Activated naive CD8-positive, alpha-beta T cell (primary cell): ENCODE results near the gene HERC4.
A peak's percentile ranks its signal among the peaks of the same experiment; 100 is the strongest.
"Not testable (repeated sequence)": the region's sequence is repeated elsewhere in the genome, so short reads cannot be mapped to it uniquely, and the experiment has no call there.

Experiments
- H3K27ac Mint-ChIP-seq: one replicate; pipeline ENCODE4 v1.8.0; 2021; ENCODE audit warnings: mixed read lengths
- H3K27me3 Mint-ChIP-seq: one replicate; pipeline ENCODE4 v1.8.0; 2021; ENCODE audit warnings: mixed read lengths
- H3K36me3 Mint-ChIP-seq: one replicate; pipeline ENCODE4 v1.8.0; 2021; ENCODE audit warnings: mixed read lengths
- H3K4me1 Mint-ChIP-seq: one replicate; pipeline ENCODE4 v1.8.0; 2021; ENCODE audit warnings: low read depth, mixed read lengths
- H3K4me3 Mint-ChIP-seq: one replicate; pipeline ENCODE4 v1.8.0; 2021; ENCODE audit warnings: mild to moderate bottlenecking, mixed read lengths
- H3K9me3 Mint-ChIP-seq: one replicate; pipeline ENCODE4 v1.8.0; 2021; ENCODE audit warnings: low read depth, mixed read lengths

The HERC4 gene

DNA sequence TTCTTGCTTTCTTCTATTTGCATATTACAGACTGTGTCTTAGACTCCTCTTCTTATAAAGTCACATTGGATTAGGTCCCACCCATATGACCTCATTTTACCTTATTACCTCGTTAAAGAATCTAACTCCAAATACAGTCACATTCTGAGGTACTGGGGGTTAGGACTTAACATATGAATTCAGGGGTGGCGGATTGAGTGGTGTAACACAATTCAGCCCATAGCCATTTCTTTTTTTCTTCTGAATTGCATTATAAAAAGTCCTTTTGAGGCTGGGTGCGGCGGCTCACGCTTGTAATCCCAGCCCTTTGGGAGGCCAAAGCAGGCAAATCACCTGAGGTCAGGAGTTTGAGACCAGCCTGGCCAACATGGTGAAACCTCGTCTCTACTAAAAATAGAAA is 6.8 kb upstream of the HERC4 start:
- H3K27me3 Mint-ChIP-seq, result peaks cover 5% of the 10 kb centered on the region
- no peak overlapping the region for H3K27ac Mint-ChIP-seq
- H3K36me3 Mint-ChIP-seq, result no peaks in the 10 kb centered on the region
- no peaks in the 10 kb centered on the region for H3K4me1 Mint-ChIP-seq
- H3K4me3 Mint-ChIP-seq, result no peak overlapping the region
- H3K9me3 Mint-ChIP-seq, result no peaks in the 10 kb centered on the region

DNA sequence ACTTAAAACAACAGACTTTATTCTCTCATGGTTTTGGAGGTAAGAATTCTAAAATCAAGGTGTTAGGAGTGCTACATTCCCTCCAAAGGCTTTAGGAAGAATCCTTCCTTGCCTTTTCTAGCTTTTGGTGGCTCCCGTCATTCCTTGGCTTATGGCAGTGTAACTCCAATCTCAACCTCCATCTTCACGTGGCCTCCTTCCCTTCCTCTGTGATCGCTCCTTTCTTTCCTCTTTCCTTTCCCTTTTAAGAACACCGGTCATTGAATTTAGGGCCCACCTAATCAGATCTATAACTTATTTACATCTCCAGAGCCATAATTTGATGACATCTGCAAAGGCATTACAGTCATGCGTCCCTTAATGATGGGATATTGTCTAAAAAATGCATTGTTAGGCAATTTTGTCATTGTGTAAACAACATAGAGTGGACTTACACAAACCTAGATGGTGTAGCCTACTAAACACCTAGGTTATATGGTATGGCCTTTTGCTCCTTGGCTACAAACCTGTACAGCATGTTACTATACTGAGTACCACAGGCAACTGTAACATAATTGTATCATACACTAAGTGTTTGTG is 5.9 kb upstream of the HERC4 start:
- Mint-ChIP-seq H3K27ac (no peak overlapping the region), H3K36me3 (no peaks in the 10 kb centered on the region), H3K4me3 (no peak overlapping the region), H3K9me3 (no peaks in the 10 kb centered on the region), H3K27me3 (peaks cover 5% of the 10 kb centered on the region), H3K4me1 (peaks cover 2% of the 10 kb centered on the region)

DNA sequence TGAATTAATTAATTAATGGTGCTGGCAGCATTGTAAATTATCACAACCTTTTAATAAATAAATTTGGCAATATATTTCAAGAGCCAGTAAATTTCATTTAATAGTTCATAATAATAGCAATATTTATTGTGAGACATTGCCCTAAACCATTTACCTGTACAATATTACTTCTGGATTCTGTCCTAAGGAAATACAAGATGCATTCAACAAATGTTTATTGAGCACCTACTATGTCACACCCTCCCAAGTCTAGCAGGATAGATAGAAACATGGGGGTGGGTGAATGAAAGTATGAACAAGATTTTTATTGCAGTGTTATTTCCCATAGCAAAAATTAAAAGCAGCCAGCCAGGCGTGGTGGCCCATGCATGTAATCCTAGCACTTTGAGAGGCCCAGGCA is 4.4 kb upstream of the HERC4 start:
- H3K9me3 Mint-ChIP-seq, result no peaks in the 10 kb centered on the region
- no peaks in the 10 kb centered on the region for H3K36me3 Mint-ChIP-seq
- peaks cover 5% of the 10 kb centered on the region for H3K27me3 Mint-ChIP-seq
- H3K27ac Mint-ChIP-seq, result no peak overlapping the region
- H3K4me3 Mint-ChIP-seq, result no peak overlapping the region
- peaks cover 7% of the 10 kb centered on the region for H3K4me1 Mint-ChIP-seq

DNA sequence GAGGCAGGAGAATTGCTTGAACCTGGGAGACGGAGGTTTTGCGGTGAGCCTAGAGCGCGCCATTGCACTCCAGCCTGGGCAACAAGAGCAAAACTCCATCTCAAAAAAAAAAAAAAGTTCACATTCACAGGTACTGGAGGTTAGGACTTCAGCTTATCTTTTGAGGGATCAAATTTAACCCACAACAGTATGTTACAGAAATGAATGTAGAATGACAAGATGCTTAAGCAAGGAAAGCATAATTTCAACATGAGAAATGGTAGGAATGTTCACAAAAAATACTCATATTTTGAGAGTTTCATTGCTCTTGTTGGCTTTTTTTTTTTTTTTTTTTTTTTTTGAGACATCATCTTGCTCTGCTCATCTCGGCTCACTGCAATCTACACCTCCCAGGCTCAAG is 1.9 kb upstream of the HERC4 start:
- H3K36me3 Mint-ChIP-seq, result no peaks in the 10 kb centered on the region
- H3K27me3 Mint-ChIP-seq, result peaks cover 1% of the 10 kb centered on the region
- peaks cover 25% of the 10 kb centered on the region for H3K4me1 Mint-ChIP-seq
- H3K27ac Mint-ChIP-seq, result no peak overlapping the region
- H3K9me3 Mint-ChIP-seq, result no peaks in the 10 kb centered on the region
- no peak overlapping the region for H3K4me3 Mint-ChIP-seq

DNA sequence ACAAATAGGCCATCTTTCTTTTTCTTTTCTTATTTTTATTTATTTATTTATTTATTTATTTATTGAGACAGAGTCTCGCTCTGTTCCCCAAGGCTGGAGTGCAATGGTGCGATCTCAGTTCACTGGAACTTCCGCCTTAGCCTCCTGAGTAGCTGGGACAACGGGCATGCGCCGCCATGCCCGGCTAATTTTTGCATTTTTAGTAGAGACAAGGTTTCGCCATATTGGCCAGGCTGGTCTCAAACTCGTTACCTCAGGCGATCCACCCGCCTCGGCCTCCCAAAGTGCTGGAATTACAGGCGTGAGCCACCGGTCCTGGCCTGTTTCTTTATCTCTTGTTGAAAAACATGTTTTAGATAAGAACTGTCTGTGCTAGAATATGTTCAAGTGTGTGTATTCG is 998 bp upstream of the HERC4 start:
- H3K4me1 Mint-ChIP-seq, result peaks cover 35% of the 10 kb centered on the region
- H3K4me3 Mint-ChIP-seq, H3K27me3 Mint-ChIP-seq, H3K36me3 Mint-ChIP-seq, H3K27ac Mint-ChIP-seq, H3K9me3 Mint-ChIP-seq: not testable (repeated sequence)

DNA sequence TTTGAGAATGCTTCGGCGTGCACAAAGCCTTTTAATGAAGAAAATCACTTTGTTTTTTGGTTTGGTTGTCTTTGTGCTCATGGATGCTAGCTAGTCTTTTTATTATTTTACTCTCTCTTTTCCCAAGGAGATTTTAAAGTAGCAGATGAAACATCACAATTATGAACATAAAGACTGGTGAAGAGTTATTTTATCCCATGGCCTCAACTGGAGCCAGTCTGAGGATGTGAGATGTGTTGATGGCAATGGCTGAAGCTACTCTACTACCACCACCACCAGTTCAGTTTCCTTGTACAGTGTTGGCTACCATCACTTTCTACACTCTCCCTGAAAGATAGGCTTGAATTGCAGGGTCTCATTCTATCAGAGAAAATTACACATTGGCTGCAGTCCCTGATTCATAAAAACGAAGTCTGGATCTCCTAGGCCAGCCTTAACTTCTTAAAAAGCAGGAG is 494 bp upstream of the HERC4 start:
- Mint-ChIP-seq H3K4me3 (peak overlapping the region; percentile 80), H3K9me3 (no peaks in the 10 kb centered on the region)

DNA sequence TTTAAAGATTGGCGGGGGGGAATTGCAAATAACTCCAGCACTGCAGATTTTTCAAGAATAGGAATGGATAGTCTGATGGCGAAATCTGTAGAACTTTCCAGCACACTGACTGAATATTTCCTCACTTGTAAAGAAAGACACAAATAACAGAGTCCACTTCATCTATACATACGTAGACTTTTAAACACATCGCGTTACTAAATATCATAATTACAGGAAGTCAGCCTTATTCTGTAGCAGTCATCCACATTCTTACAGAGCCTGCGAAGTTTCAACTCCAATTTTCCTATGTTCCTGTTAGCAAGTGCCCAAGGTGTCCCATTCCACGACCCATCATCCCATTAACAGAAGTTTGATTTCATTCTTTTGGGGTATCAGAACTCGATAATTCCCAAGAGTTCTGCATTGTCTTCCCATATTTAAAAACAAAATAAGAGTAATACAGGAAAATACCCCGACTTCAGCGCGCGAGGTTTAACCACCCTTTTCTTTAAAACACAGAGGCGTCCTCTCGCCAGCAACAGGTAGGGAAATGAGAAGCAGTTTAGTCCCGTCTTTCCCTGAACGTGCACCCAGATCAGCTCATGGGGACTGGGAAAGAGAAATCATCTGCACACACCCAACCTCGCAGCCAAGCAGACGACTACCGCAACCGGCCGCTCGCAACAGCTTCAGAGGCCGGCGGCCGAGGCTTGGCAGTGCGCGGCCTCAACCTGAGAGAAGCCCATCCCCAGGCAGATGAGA is 880 bp downstream of the HERC4 start:
- Mint-ChIP-seq H3K4me1 (peaks cover 45% of the 10 kb centered on the region), H3K9me3 (no peaks in the 10 kb centered on the region), H3K27ac (peak overlapping the region; percentile 86), H3K4me3 (peak overlapping the region; percentile 97), H3K36me3 (no peaks in the 10 kb centered on the region), H3K27me3 (no peaks in the 10 kb centered on the region)

More for the DNA sequence above, 494 bp upstream of the HERC4 start:
- Mint-ChIP-seq H3K27me3 (no peaks in the 10 kb centered on the region), H3K36me3 (no peaks in the 10 kb centered on the region), H3K4me1 (peaks cover 40% of the 10 kb centered on the region), H3K27ac (peak overlapping the region; percentile 90)

DNA sequence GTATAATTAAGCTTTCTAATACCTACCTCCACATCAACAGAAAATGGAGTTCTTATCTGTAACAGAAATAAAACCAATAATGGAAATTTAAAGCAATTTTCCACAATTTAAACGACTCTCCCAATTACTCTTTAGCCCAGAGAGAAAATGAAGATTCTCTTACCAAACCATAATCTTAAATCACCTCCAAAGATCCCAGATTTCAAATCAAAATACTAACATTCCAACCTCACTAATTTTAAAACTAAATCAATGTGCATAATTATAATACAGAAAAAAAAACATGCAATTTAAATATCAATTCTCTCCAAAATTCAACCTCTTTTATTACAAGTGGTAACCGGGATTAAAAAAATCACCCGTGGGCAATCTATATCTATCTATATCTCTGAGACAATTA is 1.5 kb downstream of the HERC4 start:
- Mint-ChIP-seq H3K27me3 (no peaks in the 10 kb centered on the region), H3K4me3 (peak overlapping the region; percentile 97), H3K27ac (peak overlapping the region; percentile 86), H3K36me3 (no peaks in the 10 kb centered on the region), H3K4me1 (peaks cover 50% of the 10 kb centered on the region), H3K9me3 (no peaks in the 10 kb centered on the region)

DNA sequence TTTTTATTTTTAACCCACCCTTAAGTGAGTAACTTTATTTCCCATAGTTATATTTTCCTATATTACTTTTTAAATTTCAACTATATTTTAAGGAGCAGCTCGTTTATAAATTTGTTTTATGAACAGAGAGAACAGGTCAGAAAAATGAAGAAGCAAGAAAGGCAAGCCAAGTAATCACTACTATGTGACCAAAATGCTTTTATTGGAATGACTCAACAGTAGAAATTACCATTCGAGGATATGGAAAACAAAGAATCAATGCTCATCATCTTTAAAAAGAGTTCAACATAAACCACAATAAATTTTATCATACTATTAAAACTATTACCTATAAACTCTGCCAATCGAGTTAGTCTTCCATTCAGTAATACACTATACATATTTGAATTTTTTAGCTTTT is 7.6 kb downstream of the HERC4 start:
- H3K4me3 Mint-ChIP-seq, result no peak overlapping the region
- peak overlapping the region; percentile 34 for H3K27ac Mint-ChIP-seq
- H3K4me1 Mint-ChIP-seq, result peaks cover 45% of the 10 kb centered on the region
- H3K27me3 Mint-ChIP-seq, result no peaks in the 10 kb centered on the region
- H3K36me3 Mint-ChIP-seq, result peaks cover 3% of the 10 kb centered on the region
- no peaks in the 10 kb centered on the region for H3K9me3 Mint-ChIP-seq

DNA sequence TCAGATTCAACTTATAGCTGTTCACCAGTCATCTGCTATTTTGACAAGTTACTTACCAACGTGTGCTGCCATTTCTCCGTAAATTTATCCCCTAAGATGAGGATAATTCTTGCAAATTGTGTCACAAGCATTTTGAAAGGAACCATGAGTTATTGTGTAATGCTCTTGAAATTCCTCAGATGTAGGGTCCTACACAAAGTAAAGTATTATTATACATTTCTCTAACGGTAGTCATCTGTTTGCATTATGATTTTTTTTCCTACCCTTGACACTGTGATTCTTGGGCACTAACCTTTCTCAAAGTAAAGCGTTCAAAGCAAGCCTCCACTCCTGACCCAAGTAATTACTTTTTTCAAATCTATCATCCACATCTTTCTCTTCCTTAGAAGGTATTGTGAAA is 8.1 kb downstream of the HERC4 start:
- Mint-ChIP-seq H3K4me1 (peaks cover 41% of the 10 kb centered on the region), H3K4me3 (no peak overlapping the region), H3K27me3 (no peaks in the 10 kb centered on the region), H3K27ac (peak overlapping the region; percentile 34), H3K9me3 (no peaks in the 10 kb centered on the region), H3K36me3 (peaks cover 3% of the 10 kb centered on the region)

DNA sequence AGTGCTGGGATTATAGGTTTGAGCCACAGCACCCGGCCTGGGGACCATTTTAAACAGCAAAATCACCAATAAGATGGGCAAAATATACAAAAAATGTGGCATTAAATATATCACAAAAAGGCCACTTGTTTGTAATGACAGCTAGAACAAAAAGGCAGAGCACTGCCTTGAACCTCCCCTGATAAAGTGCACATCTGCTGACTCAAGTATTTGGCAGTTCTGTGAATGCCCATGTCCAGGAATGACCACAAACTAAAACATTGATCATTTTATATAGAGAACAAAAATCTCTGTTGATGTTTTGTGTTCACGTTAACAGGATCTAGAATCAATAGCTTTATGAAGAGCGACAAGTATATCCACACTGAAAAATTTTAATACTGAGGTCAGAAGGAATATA is 21.5 kb downstream of the HERC4 start:
- peaks cover 46% of the 10 kb centered on the region for H3K4me1 Mint-ChIP-seq
- H3K9me3 Mint-ChIP-seq, result no peaks in the 10 kb centered on the region
- H3K36me3 Mint-ChIP-seq, result peaks cover 7% of the 10 kb centered on the region
- H3K27ac Mint-ChIP-seq, result no peak overlapping the region
- no peaks in the 10 kb centered on the region for H3K27me3 Mint-ChIP-seq
- H3K4me3 Mint-ChIP-seq, result no peak overlapping the region

DNA sequence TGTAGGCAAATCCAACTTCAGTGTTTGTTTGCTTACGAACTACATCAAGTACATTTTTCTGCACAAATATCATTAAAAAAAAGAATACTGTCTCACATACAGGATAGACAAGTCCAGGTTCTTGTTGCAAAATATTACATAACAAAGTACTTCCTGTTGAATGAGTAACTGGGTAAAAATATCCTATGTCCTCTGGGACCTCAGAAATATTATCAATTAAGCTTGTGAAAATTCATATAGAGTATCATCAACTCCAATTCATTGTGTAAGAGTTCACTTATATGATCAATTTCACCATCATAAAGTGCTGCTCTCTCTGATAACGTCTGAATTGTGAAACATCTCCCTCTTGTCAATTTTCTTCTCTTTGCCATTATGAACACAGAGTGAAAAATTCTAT is 22.6 kb downstream of the HERC4 start:
- Mint-ChIP-seq H3K4me3 (no peak overlapping the region), H3K4me1 (peaks cover 49% of the 10 kb centered on the region), H3K9me3 (no peaks in the 10 kb centered on the region), H3K36me3 (peaks cover 7% of the 10 kb centered on the region), H3K27me3 (no peaks in the 10 kb centered on the region), H3K27ac (no peak overlapping the region)

DNA sequence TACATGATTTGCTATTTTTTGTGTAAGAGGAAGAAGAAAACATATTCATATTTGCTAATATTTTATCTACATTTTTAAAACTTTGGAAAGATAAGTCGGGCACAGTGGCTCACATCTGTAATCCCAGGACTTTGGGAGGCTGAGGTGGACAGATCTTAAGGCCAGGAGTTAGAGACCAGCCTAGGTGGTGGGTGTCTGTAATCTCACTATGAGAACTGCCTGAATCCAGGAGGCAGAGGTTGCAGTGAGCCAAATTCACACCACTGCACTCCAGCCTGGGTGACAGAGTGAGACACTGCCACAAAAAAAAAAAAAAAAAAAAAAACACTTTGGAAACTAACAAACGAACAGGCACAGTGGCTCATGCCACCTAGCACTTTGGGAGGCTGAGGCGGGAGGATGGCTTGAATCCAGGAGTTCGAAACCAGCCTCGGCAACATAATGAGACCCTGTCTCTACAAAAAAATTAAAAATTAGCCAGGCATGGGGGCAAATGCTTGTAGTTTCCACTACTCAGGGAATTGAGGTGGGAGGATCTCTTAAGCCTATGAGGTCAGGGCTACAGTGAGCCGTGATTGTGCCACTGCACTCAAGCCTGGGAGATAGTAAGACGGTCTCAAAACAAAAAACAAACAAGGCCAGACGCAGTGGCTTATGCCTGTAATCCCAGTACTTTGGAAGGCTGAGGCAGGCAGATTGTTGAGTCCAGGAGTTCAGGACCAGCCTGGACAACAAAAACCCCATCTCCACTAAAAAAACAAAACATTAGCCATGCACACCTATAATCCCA is 25.6 kb downstream of the HERC4 start:
- Mint-ChIP-seq H3K4me1 (peaks cover 60% of the 10 kb centered on the region), H3K27me3 (no peaks in the 10 kb centered on the region), H3K9me3 (no peaks in the 10 kb centered on the region), H3K27ac (peak overlapping the region; percentile 22), H3K36me3 (peaks cover 3% of the 10 kb centered on the region), H3K4me3 (no peak overlapping the region)

DNA sequence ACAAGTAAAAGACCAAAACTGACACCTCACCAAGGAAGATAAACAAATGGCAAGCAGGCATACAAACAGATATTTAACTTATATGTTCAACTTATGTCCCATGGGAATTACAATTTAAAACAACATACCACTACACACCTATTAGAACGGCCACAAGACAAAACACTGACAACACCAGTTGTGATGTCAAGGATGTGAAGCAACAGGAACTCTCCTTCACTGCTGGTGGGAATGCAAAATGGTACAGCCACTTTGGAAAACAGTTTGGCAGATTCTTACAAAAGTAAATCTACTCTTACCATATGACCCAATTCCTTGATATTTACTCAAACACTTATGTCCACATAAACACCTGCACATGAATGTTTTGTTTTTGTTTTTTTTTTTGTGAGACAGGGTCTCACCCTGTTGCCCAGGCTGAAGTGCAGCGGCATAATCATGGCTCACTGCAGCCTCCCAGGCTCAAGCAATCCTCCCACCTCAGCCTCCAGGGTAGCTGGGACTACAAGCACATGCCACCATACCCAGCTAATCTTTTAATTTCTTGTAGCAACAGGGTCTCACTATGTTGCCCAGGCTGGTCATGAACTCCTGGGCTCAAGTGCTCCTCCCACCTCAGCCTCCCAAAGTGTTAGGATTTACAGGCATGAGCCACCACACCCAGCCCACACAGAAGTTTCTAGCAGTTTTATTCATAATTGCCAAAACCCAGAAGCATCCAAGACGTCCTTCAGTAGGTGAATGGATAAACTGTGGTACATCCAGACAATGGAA is 27.3 kb downstream of the HERC4 start:
- peaks cover 59% of the 10 kb centered on the region for H3K4me1 Mint-ChIP-seq
- H3K4me3 Mint-ChIP-seq, result no peak overlapping the region
- no peaks in the 10 kb centered on the region for H3K27me3 Mint-ChIP-seq
- H3K9me3 Mint-ChIP-seq, result no peaks in the 10 kb centered on the region
- H3K27ac Mint-ChIP-seq, result no peak overlapping the region
- peaks cover 3% of the 10 kb centered on the region for H3K36me3 Mint-ChIP-seq

DNA sequence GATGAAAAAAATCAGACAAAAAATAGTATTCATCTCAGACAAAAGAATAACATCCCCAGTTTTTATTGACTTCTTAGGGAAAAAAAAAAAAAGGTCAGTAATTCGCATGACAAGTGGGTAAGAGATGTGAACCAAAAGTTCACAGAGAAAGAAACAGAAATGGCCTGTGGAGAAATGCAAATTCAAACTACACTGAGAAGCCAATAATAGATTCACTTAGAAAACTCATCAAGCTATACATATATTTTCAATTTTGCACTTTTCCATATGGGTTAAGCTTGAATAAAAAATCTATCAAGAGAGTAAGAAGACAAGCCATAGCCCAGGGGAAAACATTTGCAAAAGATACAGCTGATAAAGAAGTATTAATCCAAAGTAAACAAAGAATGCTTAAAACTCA is 28.0 kb downstream of the HERC4 start:
- H3K9me3 Mint-ChIP-seq, result no peaks in the 10 kb centered on the region
- no peaks in the 10 kb centered on the region for H3K27me3 Mint-ChIP-seq
- H3K4me3 Mint-ChIP-seq, result no peak overlapping the region
- H3K27ac Mint-ChIP-seq, result no peak overlapping the region
- peaks cover 3% of the 10 kb centered on the region for H3K36me3 Mint-ChIP-seq
- H3K4me1 Mint-ChIP-seq, result peaks cover 57% of the 10 kb centered on the region
